ENCODE results near the gene MINDY4B. TPM values are rescaled to one million over a fixed set of nuclear protein-coding genes. Genes with fewer than 3 reads are reported as not detected.

The MINDY4B gene
- total and polyA plus RNA-seq, 2 of the 4 experiments (the other 2 are of a cell fraction) = not detected

- in situ Hi-C loops (cut with MboI; ENCODE audit: low sequenced_read_pairs) (loop anchor here (25.0 kb wide), 1 partner anchor 225 kb away; no protein-coding TSS in a partner anchor), dilution Hi-C loops (cut with HindIII; ENCODE audit: low sequenced_read_pairs, unreplicated experiment) (no loop called here), intact Hi-C loops (cut with micrococcal nuclease) (no loop called here)
- no peaks in the 10 kb centered on the region for H3K79me1 ChIP-seq (ENCODE audit: low read depth in 1 of 2, low read length in 2 of 2)
- no peak overlapping the region for H2AK5ac ChIP-seq (ENCODE audit: low read depth, low read length)
- H3K36me3 ChIP-seq (ENCODE audit: control insufficient read depth, insufficient read depth, low read length) = no peaks in the 10 kb centered on the region
- TF ChIP-seq MXI1 (IDR thresholded peaks at IDR 0.05; ENCODE audit: borderline replicate concordance, low read depth, low read length) (no peak), RFX5 (IDR thresholded peaks at IDR 0.05; ENCODE audit: low read depth, low read length) (no peak), CHD1 (IDR thresholded peaks at IDR 0.05; ENCODE audit: low read depth, low read length) (no peak), SMC3 (IDR thresholded peaks at IDR 0.05; ENCODE audit: low read depth, low read length) (no peak), RAD21 (IDR thresholded peaks at IDR 0.05; ENCODE audit: low read length) (no peak), CTCF (conservative IDR thresholded peaks at IDR 0.05; ENCODE audit: low read depth, low read length) (no peak), USF2 (IDR thresholded peaks at IDR 0.05; ENCODE audit: low read depth, low read length) (no peak), POLR2A (IDR thresholded peaks at IDR 0.05; ENCODE audit: low read depth, low read length) (no peak), MAZ (IDR thresholded peaks at IDR 0.05; ENCODE audit: borderline replicate concordance, low read depth, low read length) (no peak), BHLHE40 (IDR thresholded peaks at IDR 0.05; ENCODE audit: low read depth, low read length) (no peak), FOS (IDR thresholded peaks at IDR 0.05; ENCODE audit: low read depth, low read length) (no peak), CEBPB (IDR thresholded peaks at IDR 0.05; ENCODE audit: low read depth, low read length) (no peak), RCOR1 (IDR thresholded peaks at IDR 0.05; ENCODE audit: insufficient replicate concordance, low read length) (no peak)
- H2BK5ac ChIP-seq (ENCODE audit: low read depth, low read length, poor library complexity, severe bottlenecking) = no peak overlapping the region
- H4K20me1 ChIP-seq (ENCODE audit: insufficient read depth, low read length) = no peaks in the 10 kb centered on the region
- 30% methylated on average over 2 of the region's 3 CpGs; no CpG with 5 or more reads in 1 of the 2 experiments for WGBS, 2 experiments (ENCODE audit: extremely low coverage in 2 of 2, insufficient read length in 1 of 2)
- H2AK9ac ChIP-seq (replicated peaks; ENCODE audit: low read depth, low read length, poor library complexity) = no peak overlapping the region
- H3K9ac ChIP-seq (ENCODE audit: low read depth, low read length) = no peak overlapping the region
- ChIA-PET CTCF (no interaction called here), POLR2A (ENCODE audit: unreplicated experiment) (no interaction called here)
- peaks cover 16% of the 10 kb centered on the region for H3K27me3 ChIP-seq (ENCODE audit: control insufficient read depth, insufficient read depth, low read length)
- H2BK20ac ChIP-seq (ENCODE audit: low read depth, low read length) = no peak overlapping the region
- H3K4me1 ChIP-seq (ENCODE audit: control insufficient read depth, insufficient read depth, low read length) = no peaks in the 10 kb centered on the region
- no peak overlapping the region for H3K4me3 ChIP-seq (ENCODE audit: insufficient read depth, low read depth, low read length)
- no peak for DNase-seq
- H2BK15ac ChIP-seq (ENCODE audit: low read depth, low read length) = no peak overlapping the region
- H2AFZ ChIP-seq (replicated peaks; ENCODE audit: low read length, poor library complexity) = no peak overlapping the region
- H4K91ac ChIP-seq (ENCODE audit: insufficient read depth, low read depth, low read length) = no peak overlapping the region
- no peak overlapping the region for H4K8ac ChIP-seq (ENCODE audit: low read depth in 2 of 2, low read length in 2 of 2)
- H3K56ac ChIP-seq (ENCODE audit: extremely low read depth, insufficient read depth, low read length) = no peak overlapping the region
- H3K23ac ChIP-seq (ENCODE audit: low read depth, low read length) = no peak overlapping the region
- no peak overlapping the region for H3K4me2 ChIP-seq (ENCODE audit: low read depth, low read length)
- no TSS peak for BruUV-seq (replicated peaks)
- H3K4ac ChIP-seq (ENCODE audit: low read depth, low read length) = no peak overlapping the region
- H3K14ac ChIP-seq (replicated peaks; ENCODE audit: low read depth, low read length) = no peak overlapping the region
- no peak overlapping the region for H3K18ac ChIP-seq (ENCODE audit: low read depth, low read length)
- H3K9me1 ChIP-seq (ENCODE audit: insufficient read depth, low read length) = peaks cover 3% of the 10 kb centered on the region; the same call in 1 of the 2 replicates
- no peak for ATAC-seq (ENCODE audit: low read depth)
- no peaks in the 10 kb centered on the region for H3K9me3 ChIP-seq (ENCODE audit: control insufficient read depth, insufficient read depth, low read length)
- H2BK120ac ChIP-seq (ENCODE audit: low read depth, low read length) = no peak overlapping the region
- H4K5ac ChIP-seq (ENCODE audit: low read depth, low read length) = no peak overlapping the region
- no peak overlapping the region for H3K27ac ChIP-seq (ENCODE audit: insufficient read depth, low read length)
These were observed 7.3 kb upstream of the MINDY4B start for GRCh38 chr3:150912501-150912900.
